ENCODE measurements around the gene PPIF.

Gene PPIF

GRCh38 chr10:79404690-79405131 is 57.4 kb downstream of the PPIF start:
- no peak for DNase-seq
